HG03565 (cell line): ENCODE measurements around the gene POLN.
"Not testable (repeated sequence)": the region's sequence is repeated elsewhere in the genome, so short reads cannot be mapped to it uniquely, and the experiment has no call there.

ENCODE experiments used
- ATAC-seq: cut with Tn5 transposase; IDR thresholded peaks from one replicate; pipeline ENCODE4 v1.9.1; 2021; ENCODE audit warnings: mild to moderate bottlenecking, moderate library complexity; ENCODE audit not compliant: unreplicated experiment

POLN gene

GRCh38 chr4:2172161-2172560 is 69.8 kb downstream of the POLN start:
- no peak for ATAC-seq

- no peak for ATAC-seq
These were observed 73.2 kb downstream of the POLN start for GRCh38 chr4:2168469-2169319.

GRCh38 chr4:2166253-2166652 is 75.7 kb downstream of the POLN start:
- no peak for ATAC-seq

GRCh38 chr4:2165391-2165790 is 76.5 kb downstream of the POLN start:
- ATAC-seq = no peak

- ATAC-seq = no peak
These were observed 78.6 kb downstream of the POLN start for GRCh38 chr4:2163311-2163821.

- ATAC-seq = not testable (repeated sequence)
These were observed 80.7 kb downstream of the POLN start for GRCh38 chr4:2161092-2161703.

GRCh38 chr4:2159931-2160330 is 82.0 kb downstream of the POLN start:
- ATAC-seq = no peak

GRCh38 chr4:2155246-2155645 is 86.7 kb downstream of the POLN start:
- no peak for ATAC-seq

- no peak for ATAC-seq
These were observed 87.6 kb downstream of the POLN start for GRCh38 chr4:2154215-2154740.

GRCh38 chr4:2151544-2151943 is 90.4 kb downstream of the POLN start:
- no peak for ATAC-seq

GRCh38 chr4:2150076-2150475 is 91.8 kb downstream of the POLN start:
- no peak for ATAC-seq

- ATAC-seq = no peak
These were observed 99.1 kb downstream of the POLN start for GRCh38 chr4:2142630-2143427.

- no peak for ATAC-seq
These were observed 100.0 kb downstream of the POLN start for GRCh38 chr4:2141762-2142451.

- no peak for ATAC-seq
These were observed 100.7 kb downstream of the POLN start for GRCh38 chr4:2141022-2141761.

GRCh38 chr4:2138846-2139500 is 102.9 kb downstream of the POLN start:
- ATAC-seq = no peak

- no peak for ATAC-seq
These were observed 105.2 kb downstream of the POLN start for GRCh38 chr4:2136726-2137125.

- no peak for ATAC-seq
These were observed 106.8 kb downstream of the POLN start for GRCh38 chr4:2135083-2135482.

GRCh38 chr4:2132438-2132837 is 109.5 kb downstream of the POLN start:
- no peak for ATAC-seq

- no peak for ATAC-seq
These were observed 114.2 kb downstream of the POLN start for GRCh38 chr4:2127609-2128332.
